ENCODE data around the gene MRPS5.

Gene MRPS5

GRCh38 chr2:95109260-95109659 is 12.3 kb downstream of the MRPS5 start:
- no peak for DNase-seq
- H3K18ac ChIP-seq (ENCODE audit: low read depth in 1 of 2, low read length in 2 of 2): no peak overlapping the region
- no peak overlapping the region for H2BK5ac ChIP-seq (ENCODE audit: low read depth, low read length, poor library complexity, severe bottlenecking)
- H3K4ac ChIP-seq (ENCODE audit: low read depth in 1 of 2, low read length in 2 of 2): no peak overlapping the region
- no peak overlapping the region for H4K91ac ChIP-seq (ENCODE audit: low read length)
- H3K9me3 ChIP-seq (ENCODE audit: control insufficient read depth, low read length): no peaks in the 10 kb centered on the region
- H2BK12ac ChIP-seq (ENCODE audit: low read length in 2 of 2): no peak overlapping the region
- no peak overlapping the region for H2AFZ ChIP-seq (ENCODE audit: low read depth, low read length)
- no peak overlapping the region for H3K4me3 ChIP-seq (ENCODE audit: insufficient read depth in 1 of 2, low read depth in 1 of 2, low read length in 2 of 2)
- no peak overlapping the region for H2BK15ac ChIP-seq (ENCODE audit: low read depth, poor library complexity, severe bottlenecking)
- peaks cover 32% of the 10 kb centered on the region for H3K79me1 ChIP-seq (replicated peaks; ENCODE audit: low read length, poor library complexity, severe bottlenecking)
- H3K4me2 ChIP-seq (ENCODE audit: low read length, poor library complexity, severe bottlenecking): no peak overlapping the region
- H2AK5ac ChIP-seq (ENCODE audit: low read length, severe bottlenecking): no peak overlapping the region
- H3K27me3 ChIP-seq (ENCODE audit: control insufficient read depth in 1 of 2, insufficient read depth in 1 of 2, low read length in 2 of 2): no peaks in the 10 kb centered on the region
- no peak overlapping the region for H3K23ac ChIP-seq (ENCODE audit: low read length in 2 of 2)
- no peak overlapping the region for H3K9ac ChIP-seq (ENCODE audit: low read length)
- WGBS: 93% methylated on average over 4 of the region's 6 CpGs
- H2BK120ac ChIP-seq (ENCODE audit: low read depth, low read length): no peak overlapping the region
- no peak overlapping the region for H3K14ac ChIP-seq (ENCODE audit: low read length in 2 of 2)
- H4K8ac ChIP-seq (ENCODE audit: low read length): no peak overlapping the region
- H3K27ac ChIP-seq (ENCODE audit: low read length, poor library complexity, severe bottlenecking): no peak overlapping the region
- H3K36me3 ChIP-seq (ENCODE audit: control insufficient read depth in 1 of 2, insufficient read depth in 2 of 2, low read depth in 1 of 2, low read length in 2 of 2): peaks cover 36 to 96% of the 10 kb centered on the region in 2 experiments
- no peaks in the 10 kb centered on the region for H3K4me1 ChIP-seq (ENCODE audit: control insufficient read depth, insufficient read depth, low read depth, low read length)

GRCh38 chr2:95106081-95106480 is 15.5 kb downstream of the MRPS5 start:
- no peak overlapping the region for H2BK120ac ChIP-seq (ENCODE audit: low read depth, low read length)
- H3K4me1 ChIP-seq (ENCODE audit: control insufficient read depth, insufficient read depth, low read depth, low read length): no peaks in the 10 kb centered on the region
- H4K8ac ChIP-seq (ENCODE audit: low read length): no peak overlapping the region
- H2AK5ac ChIP-seq (ENCODE audit: low read length, severe bottlenecking): no peak overlapping the region
- no peak overlapping the region for H4K91ac ChIP-seq (ENCODE audit: low read length)
- H2BK15ac ChIP-seq (ENCODE audit: low read depth, poor library complexity, severe bottlenecking): no peak overlapping the region
- no peak overlapping the region for H3K4ac ChIP-seq (ENCODE audit: low read depth in 1 of 2, low read length in 2 of 2)
- H3K79me1 ChIP-seq (replicated peaks; ENCODE audit: low read length, poor library complexity, severe bottlenecking): peaks cover 28% of the 10 kb centered on the region
- peaks cover 30 to 100% of the 10 kb centered on the region in 2 experiments for H3K36me3 ChIP-seq (ENCODE audit: control insufficient read depth in 1 of 2, insufficient read depth in 2 of 2, low read depth in 1 of 2, low read length in 2 of 2)
- no peaks in the 10 kb centered on the region for H3K9me3 ChIP-seq (ENCODE audit: control insufficient read depth, low read length)
- H3K14ac ChIP-seq (ENCODE audit: low read length in 2 of 2): no peak overlapping the region
- H3K4me2 ChIP-seq (ENCODE audit: low read length, poor library complexity, severe bottlenecking): no peak overlapping the region
- H3K23ac ChIP-seq (ENCODE audit: low read length in 2 of 2): no peak overlapping the region
- no peak overlapping the region for H2BK12ac ChIP-seq (ENCODE audit: low read length in 2 of 2)
- WGBS: 94% methylated on average over 2 of the region's 2 CpGs
- H3K18ac ChIP-seq (ENCODE audit: low read depth in 1 of 2, low read length in 2 of 2): no peak overlapping the region
- no peak overlapping the region for H3K27ac ChIP-seq (ENCODE audit: low read length, poor library complexity, severe bottlenecking)
- DNase-seq: no peak
- H3K9ac ChIP-seq (ENCODE audit: low read length): no peak overlapping the region
- H3K27me3 ChIP-seq (ENCODE audit: control insufficient read depth in 1 of 2, insufficient read depth in 1 of 2, low read length in 2 of 2): no peaks in the 10 kb centered on the region
- H2BK5ac ChIP-seq (ENCODE audit: low read depth, low read length, poor library complexity, severe bottlenecking): no peak overlapping the region
- H3K4me3 ChIP-seq (ENCODE audit: insufficient read depth in 1 of 2, low read depth in 1 of 2, low read length in 2 of 2): no peak overlapping the region
- H2AFZ ChIP-seq (ENCODE audit: low read depth, low read length): no peak overlapping the region

GRCh38 chr2:95104606-95105005 is 17.0 kb downstream of the MRPS5 start:
- H4K91ac ChIP-seq (ENCODE audit: low read length): no peak overlapping the region
- no peaks in the 10 kb centered on the region for H3K4me1 ChIP-seq (ENCODE audit: control insufficient read depth, insufficient read depth, low read depth, low read length)
- no peak overlapping the region for H3K23ac ChIP-seq (ENCODE audit: low read length in 2 of 2)
- no peak overlapping the region for H3K9ac ChIP-seq (ENCODE audit: low read length)
- no peak overlapping the region for H3K14ac ChIP-seq (ENCODE audit: low read length in 2 of 2)
- H2AFZ ChIP-seq (ENCODE audit: low read depth, low read length): no peak overlapping the region
- no peak overlapping the region for H2BK12ac ChIP-seq (ENCODE audit: low read length in 2 of 2)
- no peaks in the 10 kb centered on the region for H3K27me3 ChIP-seq (ENCODE audit: control insufficient read depth in 1 of 2, insufficient read depth in 1 of 2, low read length in 2 of 2)
- no peak overlapping the region for H2BK5ac ChIP-seq (ENCODE audit: low read depth, low read length, poor library complexity, severe bottlenecking)
- no peak overlapping the region for H3K27ac ChIP-seq (ENCODE audit: low read length, poor library complexity, severe bottlenecking)
- H3K4me2 ChIP-seq (ENCODE audit: low read length, poor library complexity, severe bottlenecking): no peak overlapping the region
- no peak overlapping the region for H4K8ac ChIP-seq (ENCODE audit: low read length)
- no peak for DNase-seq
- WGBS: 98% methylated on average over 8 of the region's 8 CpGs
- no peaks in the 10 kb centered on the region for H3K9me3 ChIP-seq (ENCODE audit: control insufficient read depth, low read length)
- H2BK120ac ChIP-seq (ENCODE audit: low read depth, low read length): no peak overlapping the region
- H3K36me3 ChIP-seq (ENCODE audit: control insufficient read depth in 1 of 2, insufficient read depth in 2 of 2, low read depth in 1 of 2, low read length in 2 of 2): peaks cover 30 to 100% of the 10 kb centered on the region in 2 experiments
- H2AK5ac ChIP-seq (ENCODE audit: low read length, severe bottlenecking): no peak overlapping the region
- H3K18ac ChIP-seq (ENCODE audit: low read depth in 1 of 2, low read length in 2 of 2): no peak overlapping the region
- no peak overlapping the region for H3K4me3 ChIP-seq (ENCODE audit: insufficient read depth in 1 of 2, low read depth in 1 of 2, low read length in 2 of 2)
- H3K4ac ChIP-seq (ENCODE audit: low read depth in 1 of 2, low read length in 2 of 2): no peak overlapping the region
- no peak overlapping the region for H2BK15ac ChIP-seq (ENCODE audit: low read depth, poor library complexity, severe bottlenecking)
- peaks cover 21% of the 10 kb centered on the region for H3K79me1 ChIP-seq (replicated peaks; ENCODE audit: low read length, poor library complexity, severe bottlenecking)

- Histone ChIP-seq H3K4ac (ENCODE audit: low read depth in 1 of 2, low read length in 2 of 2) (no peak overlapping the region), H3K27ac (ENCODE audit: low read length, poor library complexity, severe bottlenecking) (no peak overlapping the region), H3K9me3 (ENCODE audit: control insufficient read depth, low read length) (no peaks in the 10 kb centered on the region), H3K14ac (ENCODE audit: low read length in 2 of 2) (no peak overlapping the region), H3K36me3 (ENCODE audit: control insufficient read depth in 1 of 2, insufficient read depth in 2 of 2, low read depth in 1 of 2, low read length in 2 of 2) (peaks cover 16 to 60% of the 10 kb centered on the region in 2 experiments), H3K23ac (ENCODE audit: low read length in 2 of 2) (no peak overlapping the region), H2BK15ac (ENCODE audit: low read depth, poor library complexity, severe bottlenecking) (no peak overlapping the region), H3K27me3 (ENCODE audit: control insufficient read depth in 1 of 2, insufficient read depth in 1 of 2, low read length in 2 of 2) (no peaks in the 10 kb centered on the region), H4K91ac (ENCODE audit: low read length) (no peak overlapping the region), H2BK5ac (ENCODE audit: low read depth, low read length, poor library complexity, severe bottlenecking) (no peak overlapping the region), H4K8ac (ENCODE audit: low read length) (no peak overlapping the region), H3K18ac (ENCODE audit: low read depth in 1 of 2, low read length in 2 of 2) (no peak overlapping the region), H2BK12ac (ENCODE audit: low read length in 2 of 2) (no peak overlapping the region), H3K9ac (ENCODE audit: low read length) (no peak overlapping the region), H3K4me1 (ENCODE audit: control insufficient read depth, insufficient read depth, low read depth, low read length) (no peaks in the 10 kb centered on the region), H2AFZ (ENCODE audit: low read depth, low read length) (no peak overlapping the region), H2AK5ac (ENCODE audit: low read length, severe bottlenecking) (no peak overlapping the region), H2BK120ac (ENCODE audit: low read depth, low read length) (no peak overlapping the region), H3K4me2 (ENCODE audit: low read length, poor library complexity, severe bottlenecking) (no peak overlapping the region), H3K4me3 (ENCODE audit: insufficient read depth in 1 of 2, low read depth in 1 of 2, low read length in 2 of 2) (no peak overlapping the region), H3K79me1 (replicated peaks; ENCODE audit: low read length, poor library complexity, severe bottlenecking) (peaks cover 5% of the 10 kb centered on the region)
- WGBS: 100% methylated on average over 2 of the region's 2 CpGs
- no peak for DNase-seq
These were observed 21.7 kb downstream of the MRPS5 start for GRCh38 chr2:95099910-95100309.
